GM12878 (cell line): ENCODE results near the gene RAB22A. TPM values are rescaled to one million over a fixed set of nuclear protein-coding genes. Genes with fewer than 3 reads are reported as not detected.
A peak's percentile ranks its signal among the peaks of the same experiment; 100 is the strongest.

Experiments
- BACH1 ChIP-seq: fragments of 450-650 bp; IDR thresholded peaks from 2 replicates; pipeline ENCODE4 v1.6.1; 2017; ENCODE audit warnings: mild to moderate bottlenecking, borderline replicate concordance
- E4F1 ChIP-seq: fragments of 450-650 bp; IDR thresholded peaks from 2 replicates; pipeline ENCODE4 v1.6.1; 2018; ENCODE audit warnings: borderline replicate concordance, mild to moderate bottlenecking; ENCODE audit not compliant: partially characterized antibody
- EGR1 ChIP-seq, 2 experiments: IDR thresholded peaks; 1 replicate in 1 of 2; 2 replicates in 1 of 2; pipeline ENCODE4 v1.6.1; 2011 to 2012; ENCODE audit warnings: low read depth in 2 of 2, low read length in 2 of 2, borderline replicate concordance in 1 of 2, mild to moderate bottlenecking in 1 of 2, moderate library complexity in 1 of 2
- EP300 ChIP-seq, 2 experiments: fragments of 150-350 bp in 1 of 2; IDR thresholded peaks; 2 replicates each; pipeline ENCODE4 v1.6.1; 2011 to 2012; ENCODE audit warnings: low read depth in 2 of 2, low read length in 2 of 2, borderline replicate concordance in 1 of 2, improper control_type of control experiment in 1 of 2, inconsistent platforms in 1 of 2; ENCODE audit not compliant: control insufficient read depth in 1 of 2
- LARP7 ChIP-seq: fragments of 450-650 bp; IDR thresholded peaks from 2 replicates; pipeline ENCODE4 v1.6.1; 2017; ENCODE audit warnings: mild to moderate bottlenecking
- MYC ChIP-seq: IDR thresholded peaks from 2 replicates; pipeline ENCODE4 v1.6.1; 2011; ENCODE audit warnings: mild to moderate bottlenecking, low read length, moderate library complexity, inconsistent platforms; ENCODE audit not compliant: insufficient read depth, insufficient replicate concordance, insufficient read length, severe bottlenecking
- PKNOX1 ChIP-seq: fragments of 450-650 bp; IDR thresholded peaks from 2 replicates; pipeline ENCODE4 v1.6.1; 2016; ENCODE audit warnings: mild to moderate bottlenecking
- PRDM15 ChIP-seq: fragments of 450-650 bp; formaldehyde crosslinking; IDR thresholded peaks from 2 replicates; pipeline ENCODE4 v1.4.0; 2020; ENCODE audit warnings: mild to moderate bottlenecking, moderate library complexity
- RELA ChIP-seq: fragments of 450-650 bp; IDR thresholded peaks from 2 replicates; pipeline ENCODE4 v1.8.0; 2014; ENCODE audit warnings: borderline replicate concordance; ENCODE audit not compliant: partially characterized antibody
- RUNX3 ChIP-seq: IDR thresholded peaks from 2 replicates; pipeline ENCODE4 v1.6.1; 2012; ENCODE audit warnings: low read length, inconsistent platforms
- SIN3A ChIP-seq: IDR thresholded peaks from 2 replicates; pipeline ENCODE4 v1.6.1; 2012; ENCODE audit warnings: low read depth, low read length, improper control_type of control experiment
- SKIL ChIP-seq: fragments of 450-650 bp; IDR thresholded peaks from 2 replicates; pipeline ENCODE4 v1.6.1; 2017; ENCODE audit warnings: mild to moderate bottlenecking, low read depth, inconsistent platforms; ENCODE audit not compliant: poor library complexity, severe bottlenecking
- SUPT20H ChIP-seq: IDR thresholded peaks from 2 replicates; pipeline ENCODE4 v1.6.1; 2011; ENCODE audit warnings: low read depth, mild to moderate bottlenecking, low read length, moderate library complexity, borderline replicate concordance; ENCODE audit not compliant: control insufficient read depth
- TCF12 ChIP-seq: IDR thresholded peaks from 2 replicates; pipeline ENCODE4 v1.6.1; 2011; ENCODE audit warnings: low read depth, mild to moderate bottlenecking, low read length
- polyA plus RNA-seq, 11 experiments: library from polyadenylated mRNA; depleted of rRNA in 4 of 11; unstranded in 6 of 11; stranded (reverse) in 5 of 11; fragments of >200 nt; fragmentation: Nextera tagmentation in 4 of 11; fragmentation: Illumina TruSeq in 1 of 11; extraction: Ambion mirVana in 4 of 11; extraction: Trizol in 1 of 11; gene quantifications; 1 replicate in 1 of 11; 2 replicates in 10 of 11; pipeline versions ENCODE4 v1.2.1 to v1.2.3, GENCODE V29; 2011 to 2016; ENCODE audit warnings: inconsistent platforms in 2 of 11, missing spikeins in 2 of 11, low read depth in 1 of 11
- total RNA-seq, 4 experiments: library from RNA; depleted of rRNA in 3 of 4; stranded (reverse); fragments of >200 nt in 3 of 4; fragmentation: Illumina TruSeq in 1 of 4; extraction: Trizol in 1 of 4; gene quantifications; 2 replicates each; pipeline versions ENCODE4 v1.2.1 to v1.2.3, GENCODE V29; 2013 to 2021
- TF ChIP-seq, protein P1 (sequence below): fragments of 150-350 bp; IDR thresholded peaks from 2 replicates; pipeline ENCODE4 v1.6.1; 2014; ENCODE audit warnings: mild to moderate bottlenecking, low read depth, low read length
- TF ChIP-seq, protein P2 (sequence below): IDR thresholded peaks from 2 replicates; pipeline ENCODE4 v1.6.1; 2012; ENCODE audit warnings: low read depth, low read length, improper control_type of control experiment

Gene RAB22A
- total and polyA plus RNA-seq, 10 of the 15 experiments (the other 5 are each of a cell fraction or from before 2014, with no cell fraction given) = 2.7 to 12.0 (median 10.0) TPM

- 0 out of 2 replicates have a peak, but pooled peaks have one; percentile 28 for TF ChIP-seq SIN3A
- no peak for TF ChIP-seq RUNX3
- TF ChIP-seq PKNOX1 = no peak; the same call in 1 of the 2 replicates
- no peak for TF ChIP-seq BACH1
- TF ChIP-seq SUPT20H = no peak
- TF ChIP-seq MYC = peak; percentile 31
- TF ChIP-seq, protein P1, sequence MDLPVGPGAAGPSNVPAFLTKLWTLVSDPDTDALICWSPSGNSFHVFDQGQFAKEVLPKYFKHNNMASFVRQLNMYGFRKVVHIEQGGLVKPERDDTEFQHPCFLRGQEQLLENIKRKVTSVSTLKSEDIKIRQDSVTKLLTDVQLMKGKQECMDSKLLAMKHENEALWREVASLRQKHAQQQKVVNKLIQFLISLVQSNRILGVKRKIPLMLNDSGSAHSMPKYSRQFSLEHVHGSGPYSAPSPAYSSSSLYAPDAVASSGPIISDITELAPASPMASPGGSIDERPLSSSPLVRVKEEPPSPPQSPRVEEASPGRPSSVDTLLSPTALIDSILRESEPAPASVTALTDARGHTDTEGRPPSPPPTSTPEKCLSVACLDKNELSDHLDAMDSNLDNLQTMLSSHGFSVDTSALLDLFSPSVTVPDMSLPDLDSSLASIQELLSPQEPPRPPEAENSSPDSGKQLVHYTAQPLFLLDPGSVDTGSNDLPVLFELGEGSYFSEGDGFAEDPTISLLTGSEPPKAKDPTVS = no peak
- no peak for TF ChIP-seq E4F1
- no peak for TF ChIP-seq PRDM15
- TF ChIP-seq, protein P2, sequence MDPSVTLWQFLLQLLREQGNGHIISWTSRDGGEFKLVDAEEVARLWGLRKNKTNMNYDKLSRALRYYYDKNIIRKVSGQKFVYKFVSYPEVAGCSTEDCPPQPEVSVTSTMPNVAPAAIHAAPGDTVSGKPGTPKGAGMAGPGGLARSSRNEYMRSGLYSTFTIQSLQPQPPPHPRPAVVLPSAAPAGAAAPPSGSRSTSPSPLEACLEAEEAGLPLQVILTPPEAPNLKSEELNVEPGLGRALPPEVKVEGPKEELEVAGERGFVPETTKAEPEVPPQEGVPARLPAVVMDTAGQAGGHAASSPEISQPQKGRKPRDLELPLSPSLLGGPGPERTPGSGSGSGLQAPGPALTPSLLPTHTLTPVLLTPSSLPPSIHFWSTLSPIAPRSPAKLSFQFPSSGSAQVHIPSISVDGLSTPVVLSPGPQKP = no peak; the same call in 1 of the 2 replicates
- TF ChIP-seq TCF12 = peak; percentile 29; the same call in 1 of the 2 replicates
- TF ChIP-seq SKIL = no peak
- no peak for TF ChIP-seq EP300 (IDR thresholded peaks at IDR 0.05; ENCODE audit: borderline replicate concordance in 1 of 2, control insufficient read depth in 1 of 2, low read depth in 2 of 2, low read length in 2 of 2)
- peak; percentile 35 to 98; a peak in 2 of 3 replicates for TF ChIP-seq EGR1 (IDR thresholded peaks at IDR 0.05; ENCODE audit: borderline replicate concordance in 1 of 2, low read depth in 2 of 2, low read length in 2 of 2)
- no peak for TF ChIP-seq LARP7
- no peak for TF ChIP-seq RELA
Measured at GRCh38 chr20:58388882-58389323, 79.4 kb downstream of the RAB22A start, which contains the start of gene VAPB (continued).
